Natural killer cell (primary cell): ENCODE data around the gene SULT1A2. TPM values are rescaled to one million over a fixed set of nuclear protein-coding genes. Genes with fewer than 3 reads are reported as not detected.
"Not testable (repeated sequence)": the region's sequence is repeated elsewhere in the genome, so short reads cannot be mapped to it uniquely, and the experiment has no call there.

Experiments
- ATAC-seq, 3 donors: fragments of 150-1000 bp in 2 of 3; fragments of 200-7000 bp in 1 of 3; cut with Tn5 transposase; 1 replicate in 1 of 3; 2 replicates in 2 of 3; pipeline ENCODE4 v1.10.0; 2021; ENCODE audit warnings: mild to moderate bottlenecking in 2 of 3, moderate library complexity in 2 of 3
- DNase-seq, 2 donors: peaks; one replicate each; pipeline versions ENCODE4 v3.0.0 to v3.0.0-alpha.2; 2013 to 2021; ENCODE audit warnings: mixed read lengths in 1 of 2
- H3K27ac ChIP-seq: one replicate; pipeline ENCODE4 v1.5.1; 2013; ENCODE audit warnings: mild to moderate bottlenecking, low read length
- H3K27me3 ChIP-seq: one replicate; pipeline ENCODE4 v1.6.1; 2013; ENCODE audit warnings: low read length; ENCODE audit not compliant: control insufficient read depth, insufficient read depth
- H3K36me3 ChIP-seq: one replicate; pipeline ENCODE4 v1.6.1; 2013; ENCODE audit warnings: low read length; ENCODE audit not compliant: control insufficient read depth, insufficient read depth
- H3K4me1 ChIP-seq: one replicate; pipeline ENCODE4 v1.6.1; 2013; ENCODE audit warnings: low read length; ENCODE audit not compliant: control insufficient read depth, insufficient read depth
- H3K4me3 ChIP-seq: one replicate; pipeline ENCODE4 v1.5.1; 2013; ENCODE audit warnings: low read length
- H3K9me3 ChIP-seq: one replicate; pipeline ENCODE4 v1.6.1; 2013; ENCODE audit warnings: low read length; ENCODE audit not compliant: control insufficient read depth, insufficient read depth
- H3K27ac Mint-ChIP-seq, 2 donors: one replicate each; pipeline ENCODE4 v1.8.0; 2022; ENCODE audit warnings: mild to moderate bottlenecking in 2 of 2, mixed read lengths in 2 of 2, moderate library complexity in 1 of 2
- H3K27me3 Mint-ChIP-seq, 2 donors: one replicate each; pipeline ENCODE4 v1.8.0; 2022; ENCODE audit warnings: low read depth in 2 of 2, mixed read lengths in 2 of 2
- H3K36me3 Mint-ChIP-seq: one replicate; pipeline ENCODE4 v1.8.0; 2022; ENCODE audit warnings: mixed read lengths
- H3K4me1 Mint-ChIP-seq, 2 donors: one replicate each; pipeline ENCODE4 v1.8.0; 2022; ENCODE audit warnings: mixed read lengths in 2 of 2
- H3K4me3 Mint-ChIP-seq: one replicate; pipeline ENCODE4 v1.8.0; 2022; ENCODE audit warnings: mild to moderate bottlenecking, moderate library complexity, mixed read lengths
- H3K9me3 Mint-ChIP-seq, 2 donors: one replicate each; pipeline ENCODE4 v1.8.0; 2022; ENCODE audit warnings: mixed read lengths in 2 of 2
- WGBS: methylation state at CpG from one replicate; pipeline ENCODE4 v1.1.7; 2013; ENCODE audit warnings: missing lambda C conversion rate; ENCODE audit not compliant: insufficient coverage; 5-methylcytosine and 5-hydroxymethylcytosine counted together
- intact Hi-C: fragments of 100-400 bp; cut with micrococcal nuclease; formaldehyde crosslinking; loops from one replicate; pipeline ENCODE4 v1.14.2; 2022
- total RNA-seq, 4 donors: library from RNA; stranded (reverse); fragments of 120-200 nt in 1 of 4; gene quantifications; one replicate each; pipeline versions ENCODE4 v1.2.3 to v1.2.4, GENCODE V29; 2013 to 2022
- TF ChIP-seq, protein P1 (sequence below): fragments of 200-600 bp; IDR thresholded peaks from one replicate; pipeline ENCODE4 v1.8.0; 2022; ENCODE audit warnings: antibody characterized with exemption

The SULT1A2 gene
- total RNA-seq, 3 donors from 2014 or later (not counting 1 experiment from before 2014, with no cell fraction given): 0.40 TPM; not detected in 2

DNA sequence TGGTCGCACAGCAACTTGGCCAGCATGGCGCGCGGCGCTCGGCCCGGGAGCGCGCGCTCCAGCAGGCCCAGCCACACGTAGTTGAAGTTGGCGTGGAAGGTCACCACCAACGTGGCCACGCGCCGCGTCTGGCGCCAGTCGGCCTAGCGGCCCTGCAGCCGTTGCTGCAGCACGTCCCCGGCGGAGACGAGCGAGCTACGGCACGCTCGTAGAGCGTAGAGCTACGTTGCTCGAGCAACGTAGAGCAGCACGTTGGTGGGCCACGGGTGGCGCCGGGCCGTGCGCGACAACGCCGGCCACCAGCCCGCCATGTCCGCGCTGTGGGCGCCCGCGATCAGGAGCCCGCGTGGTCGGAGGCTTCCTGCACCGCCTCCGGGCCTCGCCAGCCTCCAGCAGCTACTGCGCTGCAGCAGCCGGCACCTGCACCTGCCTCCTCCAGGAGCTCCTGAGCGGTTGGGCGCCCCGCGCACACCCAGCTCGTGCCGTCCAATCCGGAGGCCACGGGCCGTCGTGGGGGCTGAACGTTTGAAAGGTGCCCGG lies 26.4 kb upstream of the SULT1A2 start:
- DNase-seq (peak; percentile 23 to 77), ATAC-seq (peak; percentile 80 to 84 (median 81))
- H3K27me3 Mint-ChIP-seq: peaks cover 5 to 6% of the 10 kb centered on the region in 2 donors
- H3K36me3 Mint-ChIP-seq: no peaks in the 10 kb centered on the region
- Histone ChIP-seq H3K36me3 (no peaks in the 10 kb centered on the region), H3K27me3 (no peaks in the 10 kb centered on the region), H3K4me3 (peak overlapping the region; percentile 27), H3K9me3 (no peaks in the 10 kb centered on the region), H3K4me1 (peaks cover 8% of the 10 kb centered on the region), H3K27ac (no peak overlapping the region)
- intact Hi-C loops: no loop called here
- peaks cover 7 to 16% of the 10 kb centered on the region in 2 donors for H3K4me1 Mint-ChIP-seq
- WGBS: under 1% methylated on average over 68 of the region's 68 CpGs
- H3K4me3 Mint-ChIP-seq: peak overlapping the region; percentile 81
- no peak overlapping the region for H3K27ac Mint-ChIP-seq
- no peaks in the 10 kb centered on the region for H3K9me3 Mint-ChIP-seq
- TF ChIP-seq, protein P1, sequence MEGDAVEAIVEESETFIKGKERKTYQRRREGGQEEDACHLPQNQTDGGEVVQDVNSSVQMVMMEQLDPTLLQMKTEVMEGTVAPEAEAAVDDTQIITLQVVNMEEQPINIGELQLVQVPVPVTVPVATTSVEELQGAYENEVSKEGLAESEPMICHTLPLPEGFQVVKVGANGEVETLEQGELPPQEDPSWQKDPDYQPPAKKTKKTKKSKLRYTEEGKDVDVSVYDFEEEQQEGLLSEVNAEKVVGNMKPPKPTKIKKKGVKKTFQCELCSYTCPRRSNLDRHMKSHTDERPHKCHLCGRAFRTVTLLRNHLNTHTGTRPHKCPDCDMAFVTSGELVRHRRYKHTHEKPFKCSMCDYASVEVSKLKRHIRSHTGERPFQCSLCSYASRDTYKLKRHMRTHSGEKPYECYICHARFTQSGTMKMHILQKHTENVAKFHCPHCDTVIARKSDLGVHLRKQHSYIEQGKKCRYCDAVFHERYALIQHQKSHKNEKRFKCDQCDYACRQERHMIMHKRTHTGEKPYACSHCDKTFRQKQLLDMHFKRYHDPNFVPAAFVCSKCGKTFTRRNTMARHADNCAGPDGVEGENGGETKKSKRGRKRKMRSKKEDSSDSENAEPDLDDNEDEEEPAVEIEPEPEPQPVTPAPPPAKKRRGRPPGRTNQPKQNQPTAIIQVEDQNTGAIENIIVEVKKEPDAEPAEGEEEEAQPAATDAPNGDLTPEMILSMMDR: no peak

DNA sequence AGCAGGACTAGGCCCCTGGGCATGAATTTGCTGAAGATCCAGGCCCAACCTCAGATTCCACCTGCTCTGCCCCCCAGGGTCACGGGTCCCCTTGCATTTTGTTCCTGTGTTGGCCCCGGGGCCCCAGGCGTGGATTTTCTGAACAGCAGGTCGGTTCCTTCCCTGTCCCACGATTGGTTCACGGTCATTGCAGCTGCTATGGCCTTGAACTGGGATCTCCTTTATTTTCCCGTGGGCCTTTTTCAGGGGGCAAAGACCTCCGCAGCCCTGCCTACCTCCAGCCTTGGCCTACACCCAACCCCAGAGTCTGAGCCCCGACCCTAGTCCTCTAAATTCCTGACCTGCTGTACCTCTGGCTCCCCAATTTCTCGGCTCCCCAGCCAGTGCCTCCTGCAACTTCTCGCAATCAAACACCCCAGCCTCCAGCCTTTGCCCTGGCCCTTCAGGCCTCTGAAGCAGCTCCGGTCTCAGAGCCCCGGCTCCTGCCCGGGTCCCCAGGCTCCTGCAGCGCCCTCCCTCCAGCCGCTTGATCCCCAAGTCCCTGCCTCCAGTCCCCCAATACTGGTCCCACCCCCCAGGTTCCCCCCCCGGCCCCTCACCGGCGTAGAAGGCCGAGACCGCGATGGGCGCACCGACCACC lies 25.8 kb upstream of the SULT1A2 start:
- H3K9me3 Mint-ChIP-seq, H3K27ac Mint-ChIP-seq, intact Hi-C loops, H3K9me3 ChIP-seq, H3K27me3 Mint-ChIP-seq, H3K36me3 ChIP-seq, H3K36me3 Mint-ChIP-seq, DNase-seq, H3K4me1 ChIP-seq, H3K27ac ChIP-seq, H3K27me3 ChIP-seq: not testable (repeated sequence)
- Mint-ChIP-seq H3K4me3 (peak overlapping the region; percentile 81), H3K4me1 (peaks cover 7 to 16% of the 10 kb centered on the region in 2 donors)
- peak overlapping the region; percentile 27 for H3K4me3 ChIP-seq
- peak in 2 of 3 donors; percentile 12 to 24 for ATAC-seq
- WGBS: 39% methylated on average over 24 of the region's 24 CpGs

DNA sequence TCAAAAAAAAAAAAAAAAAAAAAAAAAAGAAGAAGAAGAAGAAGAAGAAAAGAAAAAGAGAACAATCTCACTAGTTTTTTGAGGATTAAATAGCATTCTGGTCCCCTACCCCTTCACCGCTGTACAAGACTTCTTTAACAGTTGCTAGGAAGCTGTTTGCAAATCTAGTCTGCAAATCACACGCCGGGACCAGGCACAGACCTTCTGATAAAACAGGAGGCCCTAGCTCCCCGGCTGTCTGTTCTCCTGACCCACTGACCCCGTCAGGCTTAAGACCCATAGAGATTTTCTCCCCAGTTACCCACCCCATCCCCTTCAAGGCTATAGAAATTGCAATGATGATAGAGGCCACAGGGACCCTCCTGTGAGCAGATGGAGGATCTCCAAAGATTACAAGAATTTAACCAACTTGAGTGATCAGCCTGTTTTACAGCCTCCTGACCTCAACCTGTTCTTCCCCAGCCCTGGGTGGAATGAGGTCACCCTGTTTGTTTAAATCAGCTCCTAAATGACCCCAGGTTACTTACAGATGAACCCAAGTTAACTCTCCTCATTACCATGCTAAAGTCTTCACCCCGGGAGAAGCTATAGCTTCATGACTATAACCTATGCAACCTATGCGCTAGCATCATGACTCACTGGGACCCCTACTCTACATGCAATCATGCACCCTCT lies 24.8 kb upstream of the SULT1A2 start:
- intact Hi-C loops: no loop called here
- 87% methylated on average over 7 of the region's 7 CpGs for WGBS
- Histone ChIP-seq H3K4me3 (no peak overlapping the region), H3K9me3 (no peaks in the 10 kb centered on the region), H3K27ac (no peak overlapping the region), H3K27me3 (no peaks in the 10 kb centered on the region), H3K36me3 (no peaks in the 10 kb centered on the region), H3K4me1 (peaks cover 8% of the 10 kb centered on the region)
- Mint-ChIP-seq H3K27ac (no peak overlapping the region), H3K36me3 (no peaks in the 10 kb centered on the region), H3K9me3 (no peaks in the 10 kb centered on the region), H3K27me3 (peaks cover 0 to 2% of the 10 kb centered on the region in 2 donors), H3K4me3 (peak overlapping the region; percentile 63), H3K4me1 (peaks cover 7 to 16% of the 10 kb centered on the region in 2 donors)
- ATAC-seq: no peak
- no peak for DNase-seq
- TF ChIP-seq, protein P1: no peak

DNA sequence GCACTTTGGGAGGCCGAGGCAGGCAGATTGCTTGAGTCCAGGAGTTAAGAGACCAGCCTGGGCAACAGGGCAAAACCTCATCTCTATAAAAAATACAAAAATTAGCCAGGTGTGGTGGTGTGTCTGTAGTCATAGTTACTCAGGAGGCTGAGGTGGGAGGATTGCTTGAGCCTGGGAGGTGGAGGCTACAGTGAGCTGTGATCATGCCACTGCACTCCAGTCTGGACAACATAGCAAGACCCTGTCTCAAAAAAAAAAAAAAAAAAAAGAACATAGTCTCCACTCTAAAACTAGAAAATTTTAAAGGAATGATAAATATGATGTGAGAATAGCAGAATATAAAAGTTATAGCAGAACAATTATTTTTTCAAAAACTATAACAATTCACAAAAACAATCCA lies 23.5 kb upstream of the SULT1A2 start:
- H3K4me1 ChIP-seq, ATAC-seq, H3K4me3 ChIP-seq, DNase-seq, H3K9me3 ChIP-seq, H3K36me3 ChIP-seq, H3K27ac Mint-ChIP-seq, intact Hi-C loops, H3K36me3 Mint-ChIP-seq, H3K27me3 Mint-ChIP-seq, H3K27ac ChIP-seq, H3K4me3 Mint-ChIP-seq, H3K27me3 ChIP-seq, H3K9me3 Mint-ChIP-seq: not testable (repeated sequence)
- H3K4me1 Mint-ChIP-seq: peaks cover 11 to 22% of the 10 kb centered on the region in 2 donors
- WGBS: 75% methylated on average over 1 of the region's 1 CpG
